SK-N-MC (cell line): ENCODE results near the gene TASP1.

ENCODE experiments used
- EZH2 ChIP-seq: fragments of 200-600 bp; sonication (generic); IDR thresholded peaks from one replicate; pipeline ENCODE4 v1.6.1; 2017; ENCODE audit warnings: antibody characterized with exemption
- FOXP2 ChIP-seq: optimal IDR thresholded peaks from 2 replicates; pipeline ENCODE3; 2011; ENCODE audit warnings: mild to moderate bottlenecking, moderate library complexity; ENCODE audit not compliant: insufficient read depth; ENCODE audit errors: extremely low read length, control extremely low read depth
- POLR2AphosphoS5 ChIP-seq: IDR thresholded peaks from 2 replicates; pipeline ENCODE4 v1.6.1; 2012; ENCODE audit warnings: mild to moderate bottlenecking, low read depth, low read length, borderline replicate concordance

GRCh38 chr20:13613917-13614316 lies 24.8 kb downstream of the TASP1 start:
- TF ChIP-seq EZH2 (no peak), POLR2AphosphoS5 (no peak), FOXP2 (no peak)
